Measurements from ENCODE around the gene FRRS1.

- no peak for TF ChIP-seq CTCF (IDR thresholded peaks at IDR 0.05)
- no peak for TF ChIP-seq EP300 (IDR thresholded peaks at IDR 0.05)
- TF ChIP-seq POLR2A (IDR thresholded peaks at IDR 0.05): no peak
Measured at GRCh38 chr1:99677416-99677815, 89.0 kb downstream of the FRRS1 start.
